Neuron (in vitro differentiated cells): Measurements from ENCODE around the gene CLIC4.
"Not testable (repeated sequence)": the region's sequence is repeated elsewhere in the genome, so short reads cannot be mapped to it uniquely, and the experiment has no call there.

Experiments
- H2AFZ ChIP-seq: one replicate; pipeline ENCODE4 v1.6.1; 2013; ENCODE audit warnings: low read depth, mild to moderate bottlenecking, inconsistent platforms, low read length, moderate library complexity
- H3K27me3 ChIP-seq: one replicate; pipeline ENCODE4 v1.6.1; 2013; ENCODE audit warnings: low read length; ENCODE audit not compliant: insufficient read depth
- H3K36me3 ChIP-seq: one replicate; pipeline ENCODE4 v1.6.1; 2013; ENCODE audit warnings: low read length; ENCODE audit not compliant: insufficient read depth
- H3K4me1 ChIP-seq: one replicate; pipeline ENCODE4 v1.6.1; 2013; ENCODE audit warnings: low read length; ENCODE audit not compliant: insufficient read depth
- H3K4me3 ChIP-seq: 2 replicates; pipeline ENCODE4 v1.5.1; 2013; ENCODE audit warnings: mild to moderate bottlenecking, low read length, moderate library complexity
- H3K9me3 ChIP-seq: one replicate; pipeline ENCODE4 v1.6.1; 2013; ENCODE audit warnings: low read length

CLIC4 gene

GRCh38 chr1:24708938-24709337, 36.3 kb upstream of the CLIC4 start:
- Histone ChIP-seq H2AFZ (no peak overlapping the region), H3K9me3 (no peaks in the 10 kb centered on the region), H3K4me1 (peaks cover 12% of the 10 kb centered on the region), H3K27me3 (peaks cover 2% of the 10 kb centered on the region), H3K36me3 (no peaks in the 10 kb centered on the region), H3K4me3 (no peak overlapping the region)

- Histone ChIP-seq H3K27me3 (peaks cover 3% of the 10 kb centered on the region), H3K4me1 (peaks cover 6% of the 10 kb centered on the region), H3K9me3 (no peaks in the 10 kb centered on the region), H3K36me3 (no peaks in the 10 kb centered on the region), H3K4me3 (no peak overlapping the region), H2AFZ (no peak overlapping the region)
These were observed 35.3 kb upstream of the CLIC4 start for GRCh38 chr1:24709791-24710441.

GRCh38 chr1:24711329-24711728, 33.9 kb upstream of the CLIC4 start:
- Histone ChIP-seq H3K4me1 (no peaks in the 10 kb centered on the region), H3K27me3 (peaks cover 3% of the 10 kb centered on the region), H3K4me3 (no peak overlapping the region), H3K36me3 (no peaks in the 10 kb centered on the region), H2AFZ (no peak overlapping the region), H3K9me3 (no peaks in the 10 kb centered on the region)

GRCh38 chr1:24713176-24713575, 32.1 kb upstream of the CLIC4 start:
- Histone ChIP-seq H3K4me1 (no peaks in the 10 kb centered on the region), H2AFZ (no peak overlapping the region), H3K36me3 (no peaks in the 10 kb centered on the region), H3K4me3 (no peak overlapping the region), H3K9me3 (no peaks in the 10 kb centered on the region), H3K27me3 (peaks cover 3% of the 10 kb centered on the region)

- H3K27me3 ChIP-seq, result peaks cover 3% of the 10 kb centered on the region
- H3K4me1 ChIP-seq, result no peaks in the 10 kb centered on the region
- H2AFZ ChIP-seq, result no peak overlapping the region
- H3K9me3 ChIP-seq, result no peaks in the 10 kb centered on the region
- H3K36me3 ChIP-seq, result no peaks in the 10 kb centered on the region
- H3K4me3 ChIP-seq, result no peak overlapping the region
These were observed 31.5 kb upstream of the CLIC4 start for GRCh38 chr1:24713736-24714135.

- Histone ChIP-seq H3K4me3 (no peak overlapping the region), H2AFZ (no peak overlapping the region), H3K4me1 (no peaks in the 10 kb centered on the region), H3K36me3 (no peaks in the 10 kb centered on the region), H3K27me3 (peaks cover 3% of the 10 kb centered on the region), H3K9me3 (no peaks in the 10 kb centered on the region)
These were observed 30.3 kb upstream of the CLIC4 start for GRCh38 chr1:24714859-24715520.

- Histone ChIP-seq H3K4me3 (no peak overlapping the region), H3K36me3 (no peaks in the 10 kb centered on the region), H3K9me3 (no peaks in the 10 kb centered on the region), H2AFZ (no peak overlapping the region), H3K27me3 (peaks cover 3% of the 10 kb centered on the region), H3K4me1 (no peaks in the 10 kb centered on the region)
These were observed 29.6 kb upstream of the CLIC4 start for GRCh38 chr1:24715658-24716057.

GRCh38 chr1:24717887-24718650, 27.2 kb upstream of the CLIC4 start:
- Histone ChIP-seq H3K4me3 (no peak overlapping the region), H3K36me3 (no peaks in the 10 kb centered on the region), H3K27me3 (peaks cover 3% of the 10 kb centered on the region), H3K9me3 (no peaks in the 10 kb centered on the region), H3K4me1 (no peaks in the 10 kb centered on the region), H2AFZ (no peak overlapping the region)

GRCh38 chr1:24720152-24720551, 25.1 kb upstream of the CLIC4 start:
- Histone ChIP-seq H3K27me3 (no peaks in the 10 kb centered on the region), H3K4me1 (peaks cover 5% of the 10 kb centered on the region), H3K4me3 (no peak overlapping the region), H3K9me3 (no peaks in the 10 kb centered on the region), H2AFZ (no peak overlapping the region), H3K36me3 (no peaks in the 10 kb centered on the region)

- Histone ChIP-seq H3K4me3 (no peak overlapping the region), H2AFZ (no peak overlapping the region), H3K36me3 (no peaks in the 10 kb centered on the region), H3K27me3 (no peaks in the 10 kb centered on the region), H3K9me3 (no peaks in the 10 kb centered on the region), H3K4me1 (peaks cover 13% of the 10 kb centered on the region)
These were observed 23.7 kb upstream of the CLIC4 start for GRCh38 chr1:24721533-24721932.

GRCh38 chr1:24722073-24723035, 22.9 kb upstream of the CLIC4 start:
- peaks cover 13% of the 10 kb centered on the region for H3K4me1 ChIP-seq
- not testable (repeated sequence) for H3K36me3 ChIP-seq, H3K27me3 ChIP-seq, H3K9me3 ChIP-seq, H3K4me3 ChIP-seq, H2AFZ ChIP-seq

GRCh38 chr1:24724345-24725208, 20.7 kb upstream of the CLIC4 start:
- no peaks in the 10 kb centered on the region for H3K9me3 ChIP-seq
- H3K4me3 ChIP-seq, result peak overlapping the region; percentile 44
- peaks cover 13% of the 10 kb centered on the region for H3K4me1 ChIP-seq
- peak overlapping the region; percentile 62 for H2AFZ ChIP-seq
- no peaks in the 10 kb centered on the region for H3K36me3 ChIP-seq
- no peaks in the 10 kb centered on the region for H3K27me3 ChIP-seq
